GM23338 (cell line): ENCODE data around the gene SAMD13. TPM values are rescaled to one million over a fixed set of nuclear protein-coding genes. Genes with fewer than 3 reads are reported as not detected.

ENCODE experiments used
- ATAC-seq: fragments of 200-7000 bp; cut with Tn5 transposase; 3 replicates; pipeline ENCODE4 v1.9.1; 2020
- DNase-seq: peaks from one replicate; pipeline ENCODE4 v3.0.0-alpha.2; 2015; ENCODE audit warnings: low spot score
- H2AFZ ChIP-seq: fragments of 200-600 bp; sonication (generic); 2 replicates; pipeline ENCODE4 v1.8.0; 2016; ENCODE audit warnings: antibody characterized with exemption, mild to moderate bottlenecking, moderate library complexity
- H3F3A ChIP-seq: fragments of 200-600 bp; sonication (generic); replicated peaks from 2 replicates; pipeline ENCODE4 v1.8.0; 2017; ENCODE audit warnings: antibody characterized with exemption, mixed run types, low read depth
- H3K27ac ChIP-seq: fragments of 200-600 bp; sonication (generic); 2 replicates; pipeline ENCODE4 v1.6.1; 2016; ENCODE audit warnings: low read depth
- H3K27me3 ChIP-seq: fragments of 200-600 bp; sonication (generic); 2 replicates; pipeline ENCODE4 v1.8.0; 2016; ENCODE audit warnings: mild to moderate bottlenecking, mixed run types, moderate library complexity; ENCODE audit not compliant: insufficient read depth
- H3K36me3 ChIP-seq: fragments of 200-600 bp; sonication (generic); 2 replicates; pipeline ENCODE4 v1.8.0; 2016; ENCODE audit warnings: mild to moderate bottlenecking; ENCODE audit not compliant: insufficient read depth
- H3K4me1 ChIP-seq: fragments of 200-600 bp; sonication (generic); 2 replicates; pipeline ENCODE4 v1.8.0; 2016; ENCODE audit warnings: mild to moderate bottlenecking, moderate library complexity; ENCODE audit not compliant: insufficient read depth
- H3K4me2 ChIP-seq: fragments of 200-600 bp; sonication (generic); 2 replicates; pipeline ENCODE4 v1.7.1; 2017; ENCODE audit warnings: mixed run types
- H3K4me3 ChIP-seq: fragments of 200-600 bp; sonication (generic); 2 replicates; pipeline ENCODE4 v1.6.1; 2016; ENCODE audit warnings: mixed run types
- H3K79me2 ChIP-seq: fragments of 200-600 bp; sonication (generic); replicated peaks from 2 replicates; pipeline ENCODE4 v1.8.0; 2017; ENCODE audit warnings: mild to moderate bottlenecking; ENCODE audit not compliant: insufficient read depth
- H3K9me2 ChIP-seq: fragments of 200-600 bp; sonication (generic); 2 replicates; pipeline ENCODE4 v1.8.0; 2017; ENCODE audit not compliant: insufficient read depth
- H4K20me1 ChIP-seq: fragments of 200-600 bp; sonication (generic); replicated peaks from 2 replicates; pipeline ENCODE4 v1.8.0; 2017; ENCODE audit warnings: mild to moderate bottlenecking; ENCODE audit not compliant: insufficient read depth
- H3K27ac Mint-ChIP-seq: 2 replicates; pipeline ENCODE4 v1.8.0; 2020; ENCODE audit warnings: inconsistent platforms, mild to moderate bottlenecking, moderate library complexity, mixed read lengths
- H3K27me3 Mint-ChIP-seq: 3 replicates; pipeline ENCODE4 v1.8.0; 2022; ENCODE audit warnings: low read depth, mild to moderate bottlenecking, moderate library complexity, mixed read lengths, inconsistent platforms; ENCODE audit not compliant: insufficient read depth, poor library complexity
- H3K36me3 Mint-ChIP-seq: 3 replicates; pipeline ENCODE4 v1.8.0; 2021; ENCODE audit warnings: low read depth, mild to moderate bottlenecking, inconsistent platforms, moderate library complexity, mixed read lengths
- H3K4me1 Mint-ChIP-seq: 3 replicates; pipeline ENCODE4 v1.8.0; 2020; ENCODE audit warnings: mild to moderate bottlenecking, inconsistent platforms, mixed read lengths
- H3K4me3 Mint-ChIP-seq: 3 replicates; pipeline ENCODE4 v1.8.0; 2021; ENCODE audit warnings: moderate library complexity, mild to moderate bottlenecking, inconsistent platforms, mixed read lengths
- H3K9me3 Mint-ChIP-seq: 3 replicates; pipeline ENCODE4 v1.8.0; 2020; ENCODE audit warnings: moderate library complexity, mild to moderate bottlenecking, inconsistent platforms, mixed read lengths
- JUNB ChIP-seq: IDR thresholded peaks from one replicate; pipeline ENCODE4 v1.6.1; 2016; ENCODE audit warnings: antibody characterized with exemption; ENCODE audit not compliant: unreplicated experiment
- POLR2AphosphoS5 ChIP-seq: IDR thresholded peaks from 2 replicates; pipeline ENCODE4 v1.6.1; 2016; ENCODE audit warnings: antibody characterized with exemption, low read depth
- polyA plus RNA-seq: library from polyadenylated mRNA; unstranded; fragments of >200 nt; fragmentation: Nextera tagmentation; extraction: Ambion mirVana; gene quantifications from 2 replicates; pipeline ENCODE4 v1.2.1, GENCODE V29; 2016
- total RNA-seq: library from RNA; depleted of rRNA; stranded (reverse); fragments of >200 nt; shearing (Covaris generic); gene quantifications from 2 replicates; pipeline ENCODE4 v1.2.3, GENCODE V29; 2014
- TF ChIP-seq, protein P1 (sequence below): fragments of 250-450 bp; sonication (Bioruptor Pico); IDR thresholded peaks from 2 replicates; pipeline ENCODE4 v1.5.0; 2020; ENCODE audit warnings: mild to moderate bottlenecking, moderate library complexity
- TF ChIP-seq, protein P2 (sequence below), 2 experiments: fragments of 200-600 bp in 1 of 2; sonication (generic) in 1 of 2; conservative IDR thresholded peaks; 2 replicates each; pipeline versions ENCODE4 v1.5.1 to v1.6.1; 2016 to 2017; ENCODE audit warnings: antibody characterized with exemption in 2 of 2, low read depth in 2 of 2, mild to moderate bottlenecking in 2 of 2, moderate library complexity in 1 of 2

The SAMD13 gene
- total and polyA plus RNA-seq, 2 experiments from 2014 or later = 2.5 to 3.6 TPM

GRCh38 chr1:84280912-84281311 lies 20.6 kb upstream of the SAMD13 start (continued):
- TF ChIP-seq, protein P1, sequence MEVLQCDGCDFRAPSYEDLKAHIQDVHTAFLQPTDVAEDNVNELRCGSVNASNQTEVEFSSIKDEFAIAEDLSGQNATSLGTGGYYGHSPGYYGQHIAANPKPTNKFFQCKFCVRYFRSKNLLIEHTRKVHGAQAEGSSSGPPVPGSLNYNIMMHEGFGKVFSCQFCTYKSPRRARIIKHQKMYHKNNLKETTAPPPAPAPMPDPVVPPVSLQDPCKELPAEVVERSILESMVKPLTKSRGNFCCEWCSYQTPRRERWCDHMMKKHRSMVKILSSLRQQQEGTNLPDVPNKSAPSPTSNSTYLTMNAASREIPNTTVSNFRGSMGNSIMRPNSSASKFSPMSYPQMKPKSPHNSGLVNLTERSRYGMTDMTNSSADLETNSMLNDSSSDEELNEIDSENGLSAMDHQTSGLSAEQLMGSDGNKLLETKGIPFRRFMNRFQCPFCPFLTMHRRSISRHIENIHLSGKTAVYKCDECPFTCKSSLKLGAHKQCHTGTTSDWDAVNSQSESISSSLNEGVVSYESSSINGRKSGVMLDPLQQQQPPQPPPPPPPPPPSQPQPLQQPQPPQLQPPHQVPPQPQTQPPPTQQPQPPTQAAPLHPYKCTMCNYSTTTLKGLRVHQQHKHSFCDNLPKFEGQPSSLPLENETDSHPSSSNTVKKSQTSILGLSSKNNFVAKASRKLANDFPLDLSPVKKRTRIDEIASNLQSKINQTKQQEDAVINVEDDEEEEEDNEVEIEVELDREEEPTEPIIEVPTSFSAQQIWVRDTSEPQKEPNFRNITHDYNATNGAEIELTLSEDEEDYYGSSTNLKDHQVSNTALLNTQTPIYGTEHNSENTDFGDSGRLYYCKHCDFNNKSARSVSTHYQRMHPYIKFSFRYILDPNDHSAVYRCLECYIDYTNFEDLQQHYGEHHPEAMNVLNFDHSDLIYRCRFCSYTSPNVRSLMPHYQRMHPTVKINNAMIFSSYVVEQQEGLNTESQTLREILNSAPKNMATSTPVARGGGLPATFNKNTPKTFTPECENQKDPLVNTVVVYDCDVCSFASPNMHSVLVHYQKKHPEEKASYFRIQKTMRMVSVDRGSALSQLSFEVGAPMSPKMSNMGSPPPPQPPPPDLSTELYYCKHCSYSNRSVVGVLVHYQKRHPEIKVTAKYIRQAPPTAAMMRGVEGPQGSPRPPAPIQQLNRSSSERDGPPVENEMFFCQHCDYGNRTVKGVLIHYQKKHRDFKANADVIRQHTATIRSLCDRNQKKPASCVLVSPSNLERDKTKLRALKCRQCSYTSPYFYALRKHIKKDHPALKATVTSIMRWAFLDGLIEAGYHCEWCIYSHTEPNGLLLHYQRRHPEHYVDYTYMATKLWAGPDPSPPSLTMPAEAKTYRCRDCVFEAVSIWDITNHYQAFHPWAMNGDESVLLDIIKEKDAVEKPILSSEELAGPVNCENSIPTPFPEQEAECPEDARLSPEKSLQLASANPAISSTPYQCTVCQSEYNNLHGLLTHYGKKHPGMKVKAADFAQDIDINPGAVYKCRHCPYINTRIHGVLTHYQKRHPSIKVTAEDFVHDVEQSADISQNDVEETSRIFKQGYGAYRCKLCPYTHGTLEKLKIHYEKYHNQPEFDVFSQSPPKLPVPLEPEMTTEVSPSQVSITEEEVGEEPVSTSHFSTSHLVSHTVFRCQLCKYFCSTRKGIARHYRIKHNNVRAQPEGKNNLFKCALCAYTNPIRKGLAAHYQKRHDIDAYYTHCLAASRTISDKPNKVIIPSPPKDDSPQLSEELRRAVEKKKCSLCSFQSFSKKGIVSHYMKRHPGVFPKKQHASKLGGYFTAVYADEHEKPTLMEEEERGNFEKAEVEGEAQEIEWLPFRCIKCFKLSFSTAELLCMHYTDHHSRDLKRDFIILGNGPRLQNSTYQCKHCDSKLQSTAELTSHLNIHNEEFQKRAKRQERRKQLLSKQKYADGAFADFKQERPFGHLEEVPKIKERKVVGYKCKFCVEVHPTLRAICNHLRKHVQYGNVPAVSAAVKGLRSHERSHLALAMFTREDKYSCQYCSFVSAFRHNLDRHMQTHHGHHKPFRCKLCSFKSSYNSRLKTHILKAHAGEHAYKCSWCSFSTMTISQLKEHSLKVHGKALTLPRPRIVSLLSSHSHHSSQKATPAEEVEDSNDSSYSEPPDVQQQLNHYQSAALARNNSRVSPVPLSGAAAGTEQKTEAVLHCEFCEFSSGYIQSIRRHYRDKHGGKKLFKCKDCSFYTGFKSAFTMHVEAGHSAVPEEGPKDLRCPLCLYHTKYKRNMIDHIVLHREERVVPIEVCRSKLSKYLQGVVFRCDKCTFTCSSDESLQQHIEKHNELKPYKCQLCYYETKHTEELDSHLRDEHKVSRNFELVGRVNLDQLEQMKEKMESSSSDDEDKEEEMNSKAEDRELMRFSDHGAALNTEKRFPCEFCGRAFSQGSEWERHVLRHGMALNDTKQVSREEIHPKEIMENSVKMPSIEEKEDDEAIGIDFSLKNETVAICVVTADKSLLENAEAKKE = no peak
- no peak for TF ChIP-seq POLR2AphosphoS5

DNA sequence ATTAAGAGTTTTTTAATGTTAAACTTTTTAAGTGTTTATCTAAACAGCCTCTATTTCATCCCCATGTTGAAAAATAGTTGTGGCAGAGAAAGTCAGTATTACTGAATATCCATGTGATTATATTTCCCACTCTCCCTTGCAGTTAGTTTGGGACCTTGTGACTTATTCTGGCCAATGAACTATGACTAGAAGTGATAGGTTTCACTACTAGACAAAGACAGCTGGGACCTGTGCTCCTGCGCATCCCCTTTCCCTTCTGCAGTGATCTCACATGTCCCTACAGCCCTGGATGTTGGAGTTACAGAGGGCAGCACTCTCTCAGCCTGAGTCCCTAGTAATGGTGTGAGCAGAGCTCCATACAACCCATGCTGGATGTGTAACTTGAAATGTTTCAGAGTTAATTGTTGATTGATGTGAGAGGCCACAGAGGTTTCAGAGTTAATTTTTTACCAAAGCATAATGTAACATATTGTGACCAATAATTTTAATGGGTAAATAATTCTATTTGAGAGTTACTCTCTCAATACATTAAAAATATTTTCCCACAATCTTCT lies 18.7 kb upstream of the SAMD13 start:
- Mint-ChIP-seq H3K4me3 (no peak overlapping the region), H3K9me3 (peaks cover 24% of the 10 kb centered on the region), H3K27me3 (peaks cover 1% of the 10 kb centered on the region), H3K4me1 (no peaks in the 10 kb centered on the region), H3K27ac (no peak overlapping the region), H3K36me3 (peaks cover 24% of the 10 kb centered on the region)
- Histone ChIP-seq H4K20me1 (no peaks in the 10 kb centered on the region), H3K27ac (no peak overlapping the region), H3K4me2 (no peak overlapping the region), H3F3A (no peaks in the 10 kb centered on the region), H3K4me3 (no peak overlapping the region), H3K36me3 (no peaks in the 10 kb centered on the region), H3K79me2 (no peaks in the 10 kb centered on the region), H3K9me2 (no peaks in the 10 kb centered on the region; the same call in 1 of the 2 replicates), H2AFZ (no peak overlapping the region), H3K27me3 (no peaks in the 10 kb centered on the region), H3K4me1 (no peaks in the 10 kb centered on the region)
- DNase-seq = no peak
- TF ChIP-seq JUNB = no peak
- TF ChIP-seq, protein P2, sequence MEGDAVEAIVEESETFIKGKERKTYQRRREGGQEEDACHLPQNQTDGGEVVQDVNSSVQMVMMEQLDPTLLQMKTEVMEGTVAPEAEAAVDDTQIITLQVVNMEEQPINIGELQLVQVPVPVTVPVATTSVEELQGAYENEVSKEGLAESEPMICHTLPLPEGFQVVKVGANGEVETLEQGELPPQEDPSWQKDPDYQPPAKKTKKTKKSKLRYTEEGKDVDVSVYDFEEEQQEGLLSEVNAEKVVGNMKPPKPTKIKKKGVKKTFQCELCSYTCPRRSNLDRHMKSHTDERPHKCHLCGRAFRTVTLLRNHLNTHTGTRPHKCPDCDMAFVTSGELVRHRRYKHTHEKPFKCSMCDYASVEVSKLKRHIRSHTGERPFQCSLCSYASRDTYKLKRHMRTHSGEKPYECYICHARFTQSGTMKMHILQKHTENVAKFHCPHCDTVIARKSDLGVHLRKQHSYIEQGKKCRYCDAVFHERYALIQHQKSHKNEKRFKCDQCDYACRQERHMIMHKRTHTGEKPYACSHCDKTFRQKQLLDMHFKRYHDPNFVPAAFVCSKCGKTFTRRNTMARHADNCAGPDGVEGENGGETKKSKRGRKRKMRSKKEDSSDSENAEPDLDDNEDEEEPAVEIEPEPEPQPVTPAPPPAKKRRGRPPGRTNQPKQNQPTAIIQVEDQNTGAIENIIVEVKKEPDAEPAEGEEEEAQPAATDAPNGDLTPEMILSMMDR (conservative IDR thresholded peaks at IDR 0.05; ENCODE audit: low read depth in 2 of 2) = no peak
- ATAC-seq = no peak
